ENCODE results near the gene XPNPEP3. TPM values are rescaled to one million over a fixed set of nuclear protein-coding genes. Genes with fewer than 3 reads are reported as not detected.

Gene XPNPEP3
- total RNA-seq (2022) (32.4 and 35.4 TPM in 2 replicates), Bru-seq, nascent RNA (percentile 74 among the genes with signal in this experiment), BruChase-seq, experiment 1, labeled RNA remaining after a 2-hour chase (percentile 74 among the genes with signal in this experiment), BruChase-seq, experiment 2, labeled RNA remaining after a 6-hour chase (percentile 85 among the genes with signal in this experiment)
- long read RNA-seq, full-length matches to known transcripts = 11 of 19 reads
- long read RNA-seq, partial matches to known transcripts = 0 of 19 reads
- long read RNA-seq, other reads (novel, unspliced or antisense) = 8 of 19 reads

DNA sequence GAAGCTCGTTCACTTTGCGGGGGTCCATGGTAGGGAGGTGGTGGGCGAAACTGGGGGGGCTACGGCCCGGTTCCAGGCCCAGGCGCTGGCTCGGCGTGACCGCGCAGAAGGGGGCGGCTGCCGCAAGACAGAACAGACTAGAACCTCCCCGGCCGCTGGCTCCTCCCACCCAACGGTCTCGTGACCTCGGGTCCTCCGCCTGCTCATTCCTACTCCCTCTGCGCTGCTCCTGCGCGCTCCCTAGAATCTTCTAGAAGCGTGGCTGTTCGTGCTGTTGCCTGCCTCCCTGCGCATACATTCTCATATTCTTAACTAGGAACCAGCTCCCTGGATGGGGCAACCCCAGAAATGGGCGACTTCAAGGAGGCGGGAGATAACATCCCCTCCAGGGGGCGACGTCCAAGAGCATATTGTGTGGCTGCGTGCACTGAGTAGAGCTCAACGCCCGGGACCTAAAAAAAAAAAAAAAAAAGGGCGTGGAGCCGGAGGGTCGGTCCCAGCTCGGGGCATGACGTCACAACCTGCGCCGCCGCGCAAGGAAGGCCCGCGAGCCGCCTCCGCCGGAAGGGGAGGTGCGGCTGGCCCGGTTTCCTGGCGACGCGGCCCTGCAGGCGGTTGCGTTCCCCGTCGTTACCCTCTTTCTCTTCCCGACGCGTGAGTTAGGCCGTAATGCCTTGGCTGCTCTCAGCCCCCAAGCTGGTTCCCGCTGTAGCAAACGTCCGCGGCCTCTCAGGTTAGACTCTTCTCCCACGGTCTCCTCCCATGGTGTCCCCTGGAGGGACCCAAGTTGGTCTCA lies at the start of gene XPNPEP3, which contains the start of gene ST13:
Gene XPNPEP3, plus strand, starts transcription at position 636 of the 796 bp plus-strand sequence. Its CDS starts 34 bp downstream, at position 670.
Gene ST13, minus strand, starts transcription at position 127 of the 796 bp plus-strand sequence. Its CDS starts 99 bp downstream, at position 28.
- Mint-ChIP-seq H3K36me3 (ENCODE audit: insufficient read depth, unreplicated experiment) (peaks cover 34% of the 10 kb centered on the region), H3K27me3 (ENCODE audit: insufficient read depth, unreplicated experiment) (no peaks in the 10 kb centered on the region), H3K27ac (ENCODE audit: unreplicated experiment) (peak within 1 kb of the TSS; percentile 100), H3K4me3 (ENCODE audit: unreplicated experiment) (peak within 1 kb of the TSS; percentile 98), H3K4me1 (ENCODE audit: low read depth, unreplicated experiment) (peaks cover 6% of the 10 kb centered on the region), H3K9me3 (ENCODE audit: unreplicated experiment) (no peaks in the 10 kb centered on the region)
- Histone ChIP-seq H3K36me3 (ENCODE audit: control insufficient read depth, insufficient read depth, low read length) (no peaks in the 10 kb centered on the region; the same call in 1 of the 2 replicates), H3K27me3 (replicated peaks; ENCODE audit: control insufficient read depth, insufficient read depth, low read length) (no peaks in the 10 kb centered on the region), H3K4me3 (ENCODE audit: low read depth, low read length) (peak within 1 kb of the TSS; percentile 56), H3K4me1 (peaks cover 37% of the 10 kb centered on the region), H3K9me3 (no peaks in the 10 kb centered on the region)
- intact Hi-C loops (cut with micrococcal nuclease; ENCODE audit: unreplicated experiment) = loop anchor here (5.0 kb wide), 1 partner anchor 41 kb away; no protein-coding TSS in a partner anchor
- ChIA-PET POLR2A (interaction anchor here (0.5 to 2.2 kb wide), 26 partner anchors 10 to 1090 kb away, joined by 3 to 19 read pairs (median 5); partner anchors contain the start of genes CENPM, RBX1 and TEF), CTCF (interaction anchor here (0.6 to 2.6 kb wide), 5 partner anchors 42 to 174 kb away, joined by 3 to 16 read pairs (median 4); no protein-coding TSS in a partner anchor)
- peak; percentile 97 for DNase-seq
- no TSS peak for BruUV-seq (replicated peaks)
- TF ChIP-seq, protein P1, sequence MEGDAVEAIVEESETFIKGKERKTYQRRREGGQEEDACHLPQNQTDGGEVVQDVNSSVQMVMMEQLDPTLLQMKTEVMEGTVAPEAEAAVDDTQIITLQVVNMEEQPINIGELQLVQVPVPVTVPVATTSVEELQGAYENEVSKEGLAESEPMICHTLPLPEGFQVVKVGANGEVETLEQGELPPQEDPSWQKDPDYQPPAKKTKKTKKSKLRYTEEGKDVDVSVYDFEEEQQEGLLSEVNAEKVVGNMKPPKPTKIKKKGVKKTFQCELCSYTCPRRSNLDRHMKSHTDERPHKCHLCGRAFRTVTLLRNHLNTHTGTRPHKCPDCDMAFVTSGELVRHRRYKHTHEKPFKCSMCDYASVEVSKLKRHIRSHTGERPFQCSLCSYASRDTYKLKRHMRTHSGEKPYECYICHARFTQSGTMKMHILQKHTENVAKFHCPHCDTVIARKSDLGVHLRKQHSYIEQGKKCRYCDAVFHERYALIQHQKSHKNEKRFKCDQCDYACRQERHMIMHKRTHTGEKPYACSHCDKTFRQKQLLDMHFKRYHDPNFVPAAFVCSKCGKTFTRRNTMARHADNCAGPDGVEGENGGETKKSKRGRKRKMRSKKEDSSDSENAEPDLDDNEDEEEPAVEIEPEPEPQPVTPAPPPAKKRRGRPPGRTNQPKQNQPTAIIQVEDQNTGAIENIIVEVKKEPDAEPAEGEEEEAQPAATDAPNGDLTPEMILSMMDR (IDR thresholded peaks at IDR 0.05; ENCODE audit: insufficient read depth in 1 of 2, low read depth in 1 of 2, low read length in 1 of 2, severe bottlenecking in 1 of 2, unreplicated experiment in 1 of 2) = peak in 1 of 2 experiments; percentile 31

DNA sequence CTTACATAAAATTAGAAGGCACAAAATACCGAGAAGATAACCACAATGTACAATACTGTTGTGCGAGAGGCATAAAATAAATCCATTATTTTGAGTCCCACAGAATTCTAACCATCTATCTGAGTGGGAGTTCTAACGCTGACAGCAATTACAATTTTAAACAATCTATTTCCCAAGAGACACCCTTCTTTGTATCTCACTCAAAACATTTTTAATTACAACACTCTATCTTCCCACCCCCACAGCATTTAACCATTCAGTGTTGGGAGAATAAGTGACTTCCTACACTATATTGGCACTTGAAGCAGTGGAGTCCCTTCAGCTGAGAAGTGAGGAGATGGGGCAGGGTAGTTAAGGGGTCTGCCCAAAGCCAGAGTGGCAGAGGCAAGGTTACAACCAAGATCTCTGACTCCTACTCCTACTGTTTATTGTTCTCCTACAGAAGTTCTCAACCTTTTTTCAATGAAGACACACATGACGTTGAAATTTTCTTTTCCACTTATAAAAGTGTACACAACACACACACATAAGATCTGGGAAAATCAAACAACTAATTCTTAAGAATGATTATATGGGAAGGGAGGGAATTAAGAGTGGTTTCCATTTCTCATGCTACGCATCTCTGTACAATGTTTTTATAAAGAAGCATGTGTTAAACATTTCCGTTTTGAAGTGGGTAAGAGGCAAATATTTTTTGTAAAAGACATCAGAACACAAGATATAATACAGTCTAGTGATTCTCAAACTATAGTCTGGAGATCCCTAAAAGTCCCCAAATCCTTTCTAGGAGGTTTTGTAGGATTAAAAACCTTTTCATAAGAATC lies 48.7 kb upstream of the XPNPEP3 start:
- H3K27me3 Mint-ChIP-seq (ENCODE audit: insufficient read depth, unreplicated experiment) = no peaks in the 10 kb centered on the region
- no peak overlapping the region for H3K4me3 Mint-ChIP-seq (ENCODE audit: unreplicated experiment)
- CTCF ChIA-PET = no interaction called here
- H3K36me3 Mint-ChIP-seq (ENCODE audit: insufficient read depth, unreplicated experiment) = peaks cover 13% of the 10 kb centered on the region
- no peak overlapping the region for H3K4me3 ChIP-seq (ENCODE audit: low read depth, low read length)
- H3K9me3 ChIP-seq = no peaks in the 10 kb centered on the region
- no peaks in the 10 kb centered on the region for H3K27me3 ChIP-seq (replicated peaks; ENCODE audit: control insufficient read depth, insufficient read depth, low read length)
- no peak for DNase-seq
- no peak overlapping the region for H3K27ac Mint-ChIP-seq (ENCODE audit: unreplicated experiment)
- POLR2A ChIA-PET = no interaction called here
- H3K4me1 ChIP-seq = no peaks in the 10 kb centered on the region; the same call in none of the 2 replicates
- TF ChIP-seq, protein P1 (IDR thresholded peaks at IDR 0.05; ENCODE audit: insufficient read depth in 1 of 2, low read depth in 1 of 2, low read length in 1 of 2, severe bottlenecking in 1 of 2, unreplicated experiment in 1 of 2) = no peak
- H3K4me1 Mint-ChIP-seq (ENCODE audit: low read depth, unreplicated experiment) = peaks cover 10% of the 10 kb centered on the region
- no peaks in the 10 kb centered on the region for H3K9me3 Mint-ChIP-seq (ENCODE audit: unreplicated experiment)
- intact Hi-C loops (cut with micrococcal nuclease; ENCODE audit: unreplicated experiment) = no loop called here
- H3K36me3 ChIP-seq (ENCODE audit: control insufficient read depth, insufficient read depth, low read length) = no peaks in the 10 kb centered on the region
- no TSS peak for BruUV-seq (replicated peaks)
